Glomerular endothelial cell (primary cell): ENCODE measurements around the gene RNF223. TPM values are rescaled to one million over a fixed set of nuclear protein-coding genes. Genes with fewer than 3 reads are reported as not detected.

ENCODE experiments used
- DNase-seq: peaks from one replicate; pipeline ENCODE4 v3.0.0-alpha.2; 2011; ENCODE audit warnings: low read depth, low spot score; ENCODE audit errors: extremely low read depth
- total RNA-seq: library from RNA; depleted of rRNA; stranded (reverse); fragments of >200 nt; gene quantifications from 2 replicates; pipeline ENCODE4 v1.2.3, GENCODE V29; 2015

The RNF223 gene
- total RNA-seq, 1 donor from 2014 or later: not detected

DNA sequence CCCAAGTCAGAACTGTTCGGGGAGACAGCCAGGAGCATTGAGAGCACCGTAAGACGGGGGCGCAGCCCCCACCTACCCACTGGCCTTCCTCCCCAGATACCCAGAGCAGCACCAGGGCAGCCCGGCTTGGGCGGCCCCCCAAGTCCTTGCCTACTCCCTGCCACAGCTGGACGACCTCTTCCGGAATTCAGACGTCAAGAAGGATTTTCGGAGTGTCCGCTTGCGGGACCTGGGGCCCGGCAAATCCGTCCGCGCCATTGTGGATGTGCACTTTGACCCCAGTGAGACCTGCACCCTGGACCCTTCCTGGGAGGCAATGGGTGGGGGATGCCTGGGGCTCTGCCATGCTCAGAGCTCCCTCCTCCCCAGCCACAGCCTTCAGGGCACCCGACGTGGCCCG lies 26.7 kb downstream of the RNF223 start:
- no peak for DNase-seq

DNA sequence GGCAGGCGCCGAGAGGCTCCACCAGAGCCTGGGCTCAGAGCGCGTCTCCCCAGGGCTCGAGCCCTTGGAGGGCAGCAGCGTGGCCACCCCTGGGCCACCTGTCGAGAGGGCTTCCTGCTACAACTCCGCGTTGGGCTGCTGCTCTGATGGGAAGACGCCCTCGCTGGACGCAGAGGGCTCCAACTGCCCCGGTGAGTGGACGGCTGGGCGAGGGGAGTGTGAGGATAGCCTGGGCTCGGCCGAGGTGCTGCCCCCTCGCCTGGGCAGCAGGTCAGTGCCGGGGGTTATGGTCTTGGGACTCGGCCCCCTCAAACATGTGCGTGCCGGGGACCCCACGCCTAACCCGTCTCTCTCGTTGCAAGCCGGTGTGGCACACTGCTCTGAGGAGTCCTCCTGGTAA lies 27.3 kb downstream of the RNF223 start:
- DNase-seq: no peak

DNA sequence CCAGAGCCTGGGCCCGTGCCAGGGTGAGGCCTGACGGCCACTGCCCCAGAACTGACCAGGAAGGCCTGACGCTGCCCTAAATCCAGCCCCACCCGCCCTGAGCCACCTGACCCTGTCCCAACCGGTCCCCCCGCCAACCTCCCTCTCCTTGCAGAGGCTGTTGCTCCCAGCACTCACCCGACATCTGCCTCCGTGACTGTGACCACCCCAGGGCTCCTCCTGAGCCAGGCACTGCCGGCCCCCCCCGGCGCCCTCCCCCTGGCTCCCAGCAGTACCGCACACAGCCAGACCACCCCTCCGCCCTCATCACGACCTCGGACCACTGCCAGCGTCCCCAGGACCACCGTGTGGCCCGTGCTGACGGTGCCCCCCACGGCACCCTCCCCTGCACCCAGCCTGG lies 27.9 kb downstream of the RNF223 start:
- DNase-seq: no peak

- no peak for DNase-seq
Measured at GRCh38 chr1:1045129-1045528, 29.0 kb downstream of the RNF223 start.

GRCh38 chr1:1044455-1045078 lies 29.5 kb downstream of the RNF223 start:
- no peak for DNase-seq

- no peak for DNase-seq
Measured at GRCh38 chr1:1043921-1044320, 30.2 kb downstream of the RNF223 start.

- no peak for DNase-seq
Measured at GRCh38 chr1:1043411-1043810, 30.7 kb downstream of the RNF223 start.

DNA sequence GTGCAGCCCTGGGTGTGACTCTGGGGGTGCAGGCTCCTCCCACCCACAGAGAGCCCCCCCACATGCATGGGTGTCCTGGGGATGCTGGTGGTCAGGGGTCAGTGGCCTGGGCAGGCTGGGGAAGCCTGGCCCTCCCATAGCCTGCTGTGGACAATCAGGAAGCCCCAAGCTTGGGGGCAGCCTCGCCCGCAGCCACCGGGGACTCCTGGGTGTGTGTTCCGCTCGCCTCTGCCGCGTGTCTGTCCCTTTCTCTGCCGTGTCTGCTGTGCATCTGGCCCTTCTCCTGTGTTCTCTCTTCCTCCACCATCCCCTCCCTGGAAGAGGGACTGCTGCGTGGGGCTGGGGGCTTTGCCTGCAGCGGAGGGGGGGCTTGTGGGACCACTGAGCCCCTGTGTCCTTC lies 31.3 kb downstream of the RNF223 start:
- no peak for DNase-seq

DNA sequence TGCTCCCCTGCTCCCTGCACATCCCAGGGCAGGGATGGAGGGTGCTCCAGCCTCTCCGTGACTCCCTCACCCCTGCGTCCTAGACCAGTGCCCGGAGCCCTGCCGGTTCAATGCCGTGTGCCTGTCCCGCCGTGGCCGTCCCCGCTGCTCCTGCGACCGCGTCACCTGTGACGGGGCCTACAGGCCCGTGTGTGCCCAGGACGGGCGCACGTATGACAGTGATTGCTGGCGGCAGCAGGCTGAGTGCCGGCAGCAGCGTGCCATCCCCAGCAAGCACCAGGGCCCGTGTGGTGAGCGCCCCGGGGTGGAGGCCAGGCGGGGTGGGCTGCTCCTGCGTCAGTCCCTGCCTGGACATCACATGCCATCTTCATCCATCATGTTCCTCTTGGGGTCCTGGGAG lies 32.2 kb downstream of the RNF223 start:
- no peak for DNase-seq

DNA sequence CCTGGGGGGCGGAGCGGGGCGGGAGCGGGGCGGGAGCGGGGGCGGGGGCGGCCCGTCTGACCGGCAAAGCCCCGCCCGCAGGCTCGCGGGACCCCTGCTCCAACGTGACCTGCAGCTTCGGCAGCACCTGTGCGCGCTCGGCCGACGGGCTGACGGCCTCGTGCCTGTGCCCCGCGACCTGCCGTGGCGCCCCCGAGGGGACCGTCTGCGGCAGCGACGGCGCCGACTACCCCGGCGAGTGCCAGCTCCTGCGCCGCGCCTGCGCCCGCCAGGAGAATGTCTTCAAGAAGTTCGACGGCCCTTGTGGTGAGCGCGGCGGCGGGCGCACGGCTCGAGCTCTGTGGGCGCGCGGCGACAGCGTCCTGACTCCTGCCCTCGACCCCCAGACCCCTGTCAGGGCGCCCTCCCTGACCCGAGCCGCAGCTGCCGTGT lies 33.0 kb downstream of the RNF223 start:
- DNase-seq: no peak

GRCh38 chr1:1040004-1040991 lies 33.8 kb downstream of the RNF223 start:
- no peak for DNase-seq

GRCh38 chr1:1039145-1039910 lies 34.8 kb downstream of the RNF223 start:
- no peak for DNase-seq

DNA sequence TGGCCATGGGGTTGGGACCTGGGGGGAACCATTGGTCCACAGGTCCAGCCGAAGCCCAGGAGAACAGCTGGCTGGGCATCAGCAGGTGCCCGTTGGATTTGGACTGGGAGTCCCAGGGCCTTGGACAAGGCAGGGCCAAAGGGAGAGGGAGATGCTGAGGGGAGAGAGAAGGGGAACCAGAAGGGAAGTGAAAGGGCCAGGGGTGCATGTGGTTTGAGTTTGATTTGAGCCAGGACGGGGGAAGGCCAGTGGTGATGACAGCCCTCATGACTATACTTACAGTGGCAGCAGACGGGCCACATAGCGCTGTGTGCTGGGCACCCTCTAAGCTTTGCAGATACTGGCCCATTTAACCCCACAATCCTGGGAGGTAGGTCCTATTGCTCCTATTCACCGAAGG lies 35.4 kb downstream of the RNF223 start:
- DNase-seq: no peak

DNA sequence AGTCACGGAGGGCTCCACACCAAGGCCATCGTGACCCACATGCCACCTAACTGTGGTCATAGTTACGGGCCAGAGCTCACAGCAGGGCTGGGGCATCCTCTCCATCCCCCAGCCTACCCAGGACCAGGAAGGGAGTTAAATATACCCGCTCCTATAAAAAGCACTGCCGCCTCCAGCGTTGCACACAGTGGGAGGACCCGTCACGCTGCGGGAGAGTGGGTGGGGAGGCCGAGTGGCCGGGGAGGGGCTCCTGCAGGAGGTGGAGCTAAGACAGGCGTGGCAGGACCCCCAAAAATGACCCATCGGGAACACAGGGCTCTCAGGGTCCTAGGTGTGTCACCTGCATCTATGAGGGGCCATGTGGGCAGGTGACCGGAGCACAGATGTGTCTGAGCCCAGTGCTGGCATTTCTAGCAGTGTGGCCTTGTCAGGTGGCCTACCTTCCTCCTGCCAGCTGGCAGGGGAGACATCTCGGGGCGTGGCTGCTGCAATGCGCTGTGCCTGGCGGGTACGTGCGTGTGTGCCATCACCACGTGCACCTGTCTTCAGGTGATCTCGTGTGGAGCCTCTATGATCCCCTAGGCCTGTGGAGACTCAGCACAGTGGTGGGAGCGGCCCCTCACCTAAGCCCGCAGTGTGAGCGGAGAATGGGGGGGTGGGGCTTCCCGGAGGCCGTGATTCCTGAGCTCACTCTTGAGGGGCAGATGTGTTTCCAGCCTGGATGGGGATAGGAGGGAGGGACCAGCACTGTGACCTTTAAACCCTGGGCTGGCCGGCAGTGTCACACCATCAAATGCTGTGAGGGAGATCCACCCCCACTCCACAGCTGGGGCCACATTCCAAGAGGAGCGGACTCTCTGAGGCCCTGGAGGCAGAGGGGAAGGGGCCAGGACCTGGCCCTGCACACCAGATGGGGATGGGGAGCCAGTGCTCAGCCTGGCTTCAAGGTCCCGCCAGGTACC lies 36.5 kb downstream of the RNF223 start:
- no peak for DNase-seq

DNA sequence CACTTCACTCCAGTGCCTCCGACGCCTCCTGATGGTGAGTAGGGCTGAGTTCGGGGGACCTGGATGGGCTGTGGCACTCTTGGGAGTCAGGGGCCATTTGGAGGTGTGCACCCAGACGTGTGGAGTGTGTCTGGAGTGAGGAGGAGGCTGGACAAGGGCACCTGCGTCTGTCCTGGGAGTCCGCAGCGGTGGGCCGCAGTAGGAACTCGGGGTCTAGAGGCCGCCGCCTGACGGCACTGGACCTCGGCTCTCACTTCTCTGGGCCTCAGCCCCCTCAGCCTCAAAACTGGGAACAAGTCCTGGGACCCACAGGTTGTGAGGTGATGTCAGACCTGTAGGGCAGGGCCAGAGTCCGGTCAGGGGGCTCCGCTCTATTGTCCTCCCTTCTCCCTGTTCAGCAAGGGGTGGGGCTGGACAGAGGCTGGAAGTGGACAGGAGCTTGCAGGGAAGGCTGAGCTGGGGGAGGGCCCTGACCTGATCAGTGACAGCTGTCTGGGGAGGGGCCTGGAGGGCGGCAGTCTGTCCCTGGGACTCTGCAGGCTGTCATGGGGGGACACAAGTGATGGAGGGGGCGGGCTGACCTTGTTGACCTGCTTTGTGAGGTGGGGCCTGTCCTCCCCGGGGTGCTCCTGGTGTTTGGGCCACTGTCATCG lies 38.7 kb downstream of the RNF223 start:
- no peak for DNase-seq

DNA sequence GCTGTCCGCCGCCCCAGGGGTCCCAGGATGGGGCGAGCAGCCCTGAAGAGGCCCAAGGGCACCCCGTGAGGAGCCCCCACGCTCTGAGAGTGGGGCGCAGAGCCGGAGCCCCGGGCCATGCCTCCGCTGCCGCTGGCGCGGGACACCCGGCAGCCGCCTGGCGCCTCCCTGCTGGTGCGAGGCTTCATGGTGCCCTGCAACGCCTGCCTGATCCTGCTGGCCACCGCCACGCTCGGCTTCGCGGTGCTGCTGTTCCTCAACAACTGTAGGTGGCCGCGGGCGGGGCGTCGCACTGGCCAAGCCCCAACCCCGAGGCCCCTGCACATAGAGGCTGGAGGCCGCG lies 39.7 kb downstream of the RNF223 start:
- no peak for DNase-seq

GRCh38 chr1:1033731-1034438 lies 40.2 kb downstream of the RNF223 start:
- DNase-seq: no peak

DNA sequence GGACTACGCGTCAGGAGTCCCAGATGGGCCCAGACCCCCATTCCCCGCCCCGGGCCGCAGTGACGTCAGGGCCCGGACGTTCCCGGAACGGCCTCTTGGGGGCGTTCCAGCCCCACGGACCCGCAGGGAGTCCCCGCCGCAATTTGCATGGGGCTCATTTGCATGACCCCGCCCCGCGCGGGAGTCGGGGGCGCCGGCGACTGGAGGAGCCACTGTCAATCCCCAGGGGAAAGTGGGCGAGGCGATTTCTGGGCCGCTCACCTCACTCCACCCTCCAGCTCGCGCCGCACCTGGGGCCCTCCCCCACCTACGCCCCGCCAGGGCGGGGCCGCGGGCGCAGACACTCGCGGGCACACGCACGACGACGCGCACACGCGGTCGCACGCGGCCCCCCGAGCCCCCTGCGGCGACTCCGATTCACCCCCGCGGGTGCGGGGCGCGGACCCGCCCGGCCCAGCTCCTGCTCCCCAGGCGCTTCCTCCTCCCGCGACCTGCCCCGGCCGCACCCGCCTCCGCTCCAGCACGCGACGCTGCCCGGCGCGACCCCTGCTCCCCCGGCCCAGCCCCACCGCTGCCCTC lies 41.0 kb downstream of the RNF223 start:
- no peak for DNase-seq

DNA sequence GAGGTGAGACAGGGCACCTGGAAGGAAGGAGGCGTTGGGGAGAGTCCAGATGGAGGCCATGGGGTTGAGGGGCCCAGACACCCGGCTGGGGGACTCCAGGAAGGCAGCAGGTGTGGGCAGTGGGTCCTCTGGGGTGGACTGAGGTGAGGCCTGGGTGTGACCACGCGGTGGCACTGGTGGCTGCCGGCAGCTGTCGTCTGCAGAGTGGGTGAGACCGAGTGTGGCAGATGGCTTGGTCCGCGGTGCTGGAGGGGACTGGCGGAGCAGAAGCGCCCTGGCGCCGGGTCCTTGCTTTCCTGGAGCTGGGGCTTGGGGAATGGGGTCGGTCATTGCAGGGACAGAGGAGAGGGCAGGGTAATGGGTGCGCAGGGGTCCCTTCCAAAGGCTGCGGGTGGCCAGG lies 41.7 kb downstream of the RNF223 start:
- DNase-seq: no peak
